ENCODE measurements around the gene SPON1. TPM values are rescaled to one million over a fixed set of nuclear protein-coding genes. Genes with fewer than 3 reads are reported as not detected.

The SPON1 gene
- total and polyA plus RNA-seq, 11 donors = 1.6 to 20.0 (median 6.8) TPM

GRCh38 chr11:14007566-14007965 is 45.0 kb downstream of the SPON1 start:
- no peaks in the 10 kb centered on the region for H3K4me1 ChIP-seq
- H3K9me3 ChIP-seq = peaks cover 0 to 7% (median 0%) of the 10 kb centered on the region in 12 donors
- ATAC-seq = no peak
- H3K27ac ChIP-seq = no peak overlapping the region
- 89 to 93% (median 91%) methylated on average over 6 of the region's 6 CpGs for WGBS, 4 donors
- intact Hi-C loops (cut with DNase I) = no loop called here
- no peak for DNase-seq
- H3K36me3 ChIP-seq = no peaks in the 10 kb centered on the region
- no peak overlapping the region for H3K4me3 ChIP-seq
- TF ChIP-seq CTCF (IDR thresholded peaks at IDR 0.05) = no peak
- no peak for TF ChIP-seq POLR2A (IDR thresholded peaks at IDR 0.05)
- peaks cover 0 to 4% (median 0%) of the 10 kb centered on the region in 9 donors for H3K27me3 ChIP-seq

- no peaks in the 10 kb centered on the region for H3K9me3 ChIP-seq
- H3K27me3 ChIP-seq = peaks cover 0 to 4% (median 0%) of the 10 kb centered on the region in 9 donors
- no peak overlapping the region for H3K4me3 ChIP-seq
- no peak overlapping the region for H3K27ac ChIP-seq
- peaks cover 0 to 7% (median 0%) of the 10 kb centered on the region in 12 donors for H3K4me1 ChIP-seq
- 59 to 79% (median 73%) methylated on average over 3 of the region's 3 CpGs for WGBS, 4 donors
- no peak for TF ChIP-seq POLR2A (IDR thresholded peaks at IDR 0.05)
- no peak for TF ChIP-seq CTCF (IDR thresholded peaks at IDR 0.05)
- intact Hi-C loops (cut with DNase I) = no loop called here
- DNase-seq = no peak
- ATAC-seq = no peak
- H3K36me3 ChIP-seq = no peaks in the 10 kb centered on the region
These were observed 48.1 kb downstream of the SPON1 start for GRCh38 chr11:14010665-14011064.

- Histone ChIP-seq H3K4me3 (no peak overlapping the region), H3K9me3 (no peaks in the 10 kb centered on the region), H3K36me3 (no peaks in the 10 kb centered on the region), H3K4me1 (peaks cover 0 to 9% (median 0%) of the 10 kb centered on the region in 12 donors), H3K27me3 (no peaks in the 10 kb centered on the region), H3K27ac (no peak overlapping the region)
- no peak for DNase-seq
- no peak for TF ChIP-seq CTCF (IDR thresholded peaks at IDR 0.05)
- TF ChIP-seq POLR2A (IDR thresholded peaks at IDR 0.05) = no peak
- ATAC-seq = no peak
- WGBS, 4 donors = 77 to 89% (median 82%) methylated on average over 4 of the region's 4 CpGs
- intact Hi-C loops (cut with DNase I) = no loop called here
These were observed 50.3 kb downstream of the SPON1 start for GRCh38 chr11:14012846-14013245.

- H3K27me3 ChIP-seq = peaks cover 0 to 3% (median 0%) of the 10 kb centered on the region in 9 donors
- DNase-seq (no peak), ATAC-seq (peak in 3 of 4 donors; percentile 73 to 86 (median 74))
- no peaks in the 10 kb centered on the region for H3K9me3 ChIP-seq
- WGBS, 4 donors = 15 to 52% (median 28%) methylated on average over 4 of the region's 4 CpGs
- H3K4me1 ChIP-seq = peaks cover 0 to 9% (median 0%) of the 10 kb centered on the region in 12 donors
- no peak overlapping the region for H3K4me3 ChIP-seq
- intact Hi-C loops (cut with DNase I) = no loop called here
- TF ChIP-seq POLR2A (IDR thresholded peaks at IDR 0.05) (no peak), CTCF (IDR thresholded peaks at IDR 0.05) (no peak)
- no peak overlapping the region for H3K27ac ChIP-seq
- no peaks in the 10 kb centered on the region for H3K36me3 ChIP-seq
These were observed 53.2 kb downstream of the SPON1 start for GRCh38 chr11:14015711-14016110.

Data from heart left ventricle (tissue), 16 donors.